GM18867 (cell line): ENCODE results near the gene ZFYVE28.
"Not testable (repeated sequence)": the region's sequence is repeated elsewhere in the genome, so short reads cannot be mapped to it uniquely, and the experiment has no call there.

Source experiments
- ATAC-seq: cut with Tn5 transposase; IDR thresholded peaks from one replicate; pipeline ENCODE4 v1.9.1; 2021; ENCODE audit warnings: mild to moderate bottlenecking, moderate library complexity; ENCODE audit not compliant: unreplicated experiment

Gene ZFYVE28

DNA sequence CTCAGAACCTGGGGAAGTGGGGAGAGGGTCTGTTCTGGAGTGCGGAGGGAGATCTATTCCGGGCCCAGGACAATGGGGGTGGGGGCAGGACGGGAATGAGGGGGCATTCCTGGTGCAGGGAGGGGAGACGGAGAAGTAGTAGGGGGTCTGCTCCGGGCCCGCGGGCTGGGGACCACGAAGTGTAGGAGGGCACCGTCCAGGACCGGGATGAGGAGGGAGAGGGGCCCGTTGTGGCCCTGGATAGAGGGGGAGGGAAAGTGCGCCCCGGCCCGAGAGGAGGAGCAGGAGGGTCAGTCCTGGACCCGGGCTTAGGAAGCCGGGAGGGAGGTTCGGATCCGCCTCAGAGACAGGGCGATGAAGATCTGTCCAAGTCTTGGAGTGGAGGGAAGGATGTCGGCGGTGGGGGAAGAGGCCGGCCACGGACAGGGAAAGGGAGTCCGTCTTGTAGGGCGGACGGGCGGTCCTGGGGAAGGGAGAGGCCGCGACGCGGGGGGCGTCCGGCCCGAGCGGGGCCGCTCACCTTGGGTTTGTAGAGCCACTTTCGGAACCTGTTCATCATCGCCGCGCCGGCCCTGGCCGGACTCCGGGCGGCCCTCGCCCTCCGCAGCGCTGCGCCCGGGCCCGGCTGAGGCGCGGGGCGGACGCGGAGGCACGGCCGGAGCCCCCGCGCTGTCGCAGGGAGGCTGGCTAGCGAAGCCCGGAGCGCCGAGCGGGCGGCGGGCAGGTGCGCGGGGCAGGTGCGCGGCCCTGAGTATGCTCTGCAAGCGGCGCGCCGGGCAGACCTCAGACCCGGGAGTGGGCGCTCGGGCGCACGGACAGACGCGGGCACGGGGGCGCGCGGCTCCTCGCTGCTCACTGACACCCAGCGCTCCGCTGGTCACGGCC is at the start of gene ZFYVE28:
ZFYVE28 (minus strand) TSS at position 881 of the 885 bp plus-strand sequence; CDS start at position 559, 322 bp downstream.
- no peak for ATAC-seq

DNA sequence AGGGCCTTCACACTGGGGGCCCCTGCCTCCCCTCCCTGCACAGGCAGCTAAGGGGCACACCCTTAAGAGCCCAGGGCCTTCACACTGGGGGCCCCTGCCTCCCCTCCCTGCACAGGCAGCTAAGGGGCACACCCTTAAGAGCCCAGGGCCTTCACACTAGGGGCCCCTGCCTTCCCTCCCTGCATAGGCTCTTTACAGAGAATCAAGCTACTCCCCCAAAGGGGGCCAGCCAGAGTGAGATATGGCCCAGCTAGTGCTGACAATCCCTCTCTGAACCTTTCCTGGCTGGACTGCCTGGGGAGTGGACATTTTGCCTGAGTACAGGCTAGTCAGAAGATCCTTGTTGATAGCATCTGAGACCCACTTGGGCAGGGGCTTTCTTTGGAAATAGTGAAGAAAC is 47.1 kb upstream of the ZFYVE28 start:
- ATAC-seq: not testable (repeated sequence)

DNA sequence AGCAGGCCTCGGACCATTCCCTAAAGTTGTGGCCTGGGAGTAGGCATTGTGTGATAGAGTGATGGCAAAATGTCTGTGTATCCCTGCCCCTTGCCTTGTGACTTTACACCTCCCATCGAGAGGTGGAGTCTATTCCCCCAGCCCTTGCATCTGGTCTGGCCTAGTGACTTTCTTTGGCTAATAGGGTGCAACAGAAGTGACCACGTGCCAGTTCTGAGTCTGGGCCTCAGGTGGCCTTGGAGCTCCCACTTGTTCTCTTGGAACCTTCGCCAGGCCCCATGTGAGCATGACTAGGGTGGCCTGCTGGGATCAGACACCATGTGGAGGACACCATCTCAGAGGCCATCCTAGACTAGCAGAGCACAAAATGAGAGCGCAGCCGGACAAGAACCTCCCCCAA is 46.6 kb upstream of the ZFYVE28 start:
- ATAC-seq: no peak

DNA sequence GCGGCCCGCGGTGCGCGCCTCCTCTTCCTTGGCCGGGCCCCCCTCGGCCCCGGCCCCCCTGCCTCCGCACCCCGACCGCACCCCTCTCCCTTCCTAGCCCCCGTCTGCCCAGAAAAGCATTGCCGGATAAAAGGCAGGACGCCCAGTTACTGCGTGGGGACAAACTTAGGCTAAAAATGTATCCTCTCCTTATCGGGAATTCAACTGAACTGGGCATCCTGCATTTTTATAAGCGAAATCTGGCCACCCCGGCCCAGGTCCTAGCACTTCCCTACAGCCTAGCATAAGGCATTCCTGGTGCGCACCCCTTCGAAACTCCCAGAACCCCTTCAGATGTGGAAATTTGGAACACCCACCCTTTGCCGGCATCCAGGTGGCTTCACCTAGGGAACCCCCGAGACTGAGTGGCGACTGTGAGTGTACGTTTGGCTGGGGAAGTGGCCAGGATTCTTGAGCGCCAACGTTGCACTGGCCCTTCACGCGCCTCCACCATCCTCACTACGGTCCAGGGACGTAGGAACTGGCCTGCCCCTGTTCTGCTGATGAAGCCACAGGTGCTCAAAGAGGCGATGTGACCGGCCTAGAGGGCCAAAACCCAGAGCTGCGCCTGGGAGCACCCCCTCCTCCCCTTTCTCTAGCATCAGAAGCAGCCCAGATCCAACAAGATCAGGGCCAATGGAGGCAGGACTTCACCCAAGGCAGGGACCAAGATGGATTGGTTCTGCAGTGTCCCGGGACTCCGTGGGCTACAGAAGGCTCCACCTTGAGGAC is 44.7 kb upstream of the ZFYVE28 start:
- no peak for ATAC-seq

DNA sequence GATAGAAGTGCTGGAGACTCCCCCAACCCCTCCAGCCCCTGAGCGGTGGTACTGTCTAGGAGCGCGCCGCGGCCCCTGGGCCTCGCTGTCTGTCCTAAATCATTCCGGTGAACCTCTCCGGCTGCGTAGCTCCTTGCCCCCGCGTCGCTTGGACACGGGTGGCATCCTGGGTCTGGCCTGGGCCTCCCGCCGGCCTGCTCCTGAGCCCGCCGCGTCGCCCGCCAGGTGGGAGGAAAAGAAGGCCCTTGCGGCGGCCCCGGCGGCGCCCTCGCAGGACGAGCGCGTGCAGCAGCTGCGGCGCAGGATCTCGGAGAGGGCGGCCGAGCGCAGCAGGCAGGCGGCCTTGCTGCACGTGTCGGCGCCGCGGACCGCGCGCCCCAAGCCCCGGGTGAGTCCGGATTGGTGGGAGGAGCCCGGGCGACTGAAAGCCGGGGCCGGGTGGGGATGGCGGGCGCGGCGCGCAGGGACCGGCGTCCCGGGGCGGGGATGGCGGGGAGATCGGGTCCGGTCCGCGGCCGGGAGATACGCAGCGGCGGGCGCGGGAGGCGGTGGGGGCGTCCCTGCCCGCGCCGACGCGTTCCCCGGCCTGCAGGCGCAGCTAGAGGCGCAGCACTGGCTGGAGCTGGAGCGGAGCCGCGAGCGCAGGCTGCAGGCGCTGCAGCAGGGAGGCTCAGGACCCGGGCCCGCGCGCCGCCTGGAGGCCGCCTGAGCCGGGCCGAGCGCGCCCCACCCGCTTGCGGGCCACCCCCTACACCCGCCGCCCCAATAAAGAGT is 44.0 kb upstream of the ZFYVE28 start:
- peak; percentile 84 for ATAC-seq

DNA sequence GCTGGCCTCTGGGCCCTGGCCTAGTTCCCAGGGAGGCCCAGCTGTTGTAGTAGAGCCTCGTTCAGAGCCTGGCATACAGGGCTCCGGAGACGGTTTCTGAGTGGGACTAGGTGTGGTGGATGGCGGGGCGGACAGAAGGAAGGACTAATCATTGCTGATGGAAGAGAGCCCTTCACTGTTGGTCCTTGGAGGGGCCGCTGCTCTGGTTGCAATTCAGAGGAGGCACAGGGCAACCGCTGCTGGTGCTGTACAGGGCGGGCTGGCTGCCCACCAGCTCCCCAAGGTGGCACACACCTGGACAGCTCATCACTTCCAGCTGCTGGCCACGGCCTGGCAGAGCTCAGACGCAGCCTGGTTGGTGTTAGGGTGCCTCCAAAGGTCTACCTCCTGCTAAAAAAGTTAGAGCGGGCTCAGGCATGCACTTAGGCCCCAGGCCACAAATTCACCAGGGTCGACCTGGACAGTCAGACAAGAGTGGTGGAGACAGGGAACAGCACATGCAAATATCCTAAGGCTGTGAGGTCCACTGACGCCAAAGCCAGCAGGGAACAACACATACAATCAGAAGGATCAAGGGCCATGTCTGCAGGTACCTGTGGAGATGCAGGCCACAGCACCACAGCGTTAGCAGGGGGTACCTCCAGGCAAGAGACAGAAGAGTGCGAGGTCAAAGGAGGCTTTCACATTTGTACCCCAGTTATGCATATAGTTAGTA is 43.0 kb upstream of the ZFYVE28 start:
- no peak for ATAC-seq

DNA sequence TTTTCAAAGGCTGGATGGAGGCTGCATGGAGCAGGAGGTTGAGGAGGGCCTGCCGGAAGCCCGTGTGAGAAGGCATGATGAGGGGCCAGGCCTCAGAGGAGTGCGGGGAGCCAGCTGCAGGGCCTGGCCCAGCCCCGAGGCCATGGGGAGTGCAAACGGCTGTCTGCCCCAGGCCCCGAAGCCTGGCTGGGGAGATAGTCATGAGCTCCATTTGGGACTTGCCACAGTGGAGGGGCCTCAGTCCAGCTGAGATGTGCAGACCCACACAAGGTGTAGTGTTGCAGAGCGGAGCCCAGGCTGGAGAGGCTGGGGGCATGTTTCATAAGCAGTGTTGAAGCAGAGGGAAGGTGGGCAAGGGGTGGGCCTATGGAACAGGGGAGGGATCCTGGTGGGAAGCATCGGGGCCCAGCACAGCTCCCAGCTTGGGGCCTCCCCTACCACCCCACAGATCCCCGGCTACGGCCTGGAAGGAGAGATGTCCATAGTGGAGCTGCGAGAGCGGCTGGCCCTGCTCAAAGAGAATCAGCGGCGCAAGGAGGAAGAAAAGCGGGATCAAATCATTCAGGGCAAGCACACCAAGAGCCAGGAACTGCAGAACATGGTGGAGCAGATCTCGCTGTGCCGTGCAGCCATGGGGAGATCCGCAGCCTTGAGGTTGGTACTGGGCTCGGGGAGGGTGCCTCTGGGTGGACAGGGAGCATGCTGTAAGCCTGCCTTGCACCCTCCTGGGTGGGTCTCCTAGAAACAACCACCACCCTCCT is 41.3 kb upstream of the ZFYVE28 start:
- ATAC-seq: no peak

DNA sequence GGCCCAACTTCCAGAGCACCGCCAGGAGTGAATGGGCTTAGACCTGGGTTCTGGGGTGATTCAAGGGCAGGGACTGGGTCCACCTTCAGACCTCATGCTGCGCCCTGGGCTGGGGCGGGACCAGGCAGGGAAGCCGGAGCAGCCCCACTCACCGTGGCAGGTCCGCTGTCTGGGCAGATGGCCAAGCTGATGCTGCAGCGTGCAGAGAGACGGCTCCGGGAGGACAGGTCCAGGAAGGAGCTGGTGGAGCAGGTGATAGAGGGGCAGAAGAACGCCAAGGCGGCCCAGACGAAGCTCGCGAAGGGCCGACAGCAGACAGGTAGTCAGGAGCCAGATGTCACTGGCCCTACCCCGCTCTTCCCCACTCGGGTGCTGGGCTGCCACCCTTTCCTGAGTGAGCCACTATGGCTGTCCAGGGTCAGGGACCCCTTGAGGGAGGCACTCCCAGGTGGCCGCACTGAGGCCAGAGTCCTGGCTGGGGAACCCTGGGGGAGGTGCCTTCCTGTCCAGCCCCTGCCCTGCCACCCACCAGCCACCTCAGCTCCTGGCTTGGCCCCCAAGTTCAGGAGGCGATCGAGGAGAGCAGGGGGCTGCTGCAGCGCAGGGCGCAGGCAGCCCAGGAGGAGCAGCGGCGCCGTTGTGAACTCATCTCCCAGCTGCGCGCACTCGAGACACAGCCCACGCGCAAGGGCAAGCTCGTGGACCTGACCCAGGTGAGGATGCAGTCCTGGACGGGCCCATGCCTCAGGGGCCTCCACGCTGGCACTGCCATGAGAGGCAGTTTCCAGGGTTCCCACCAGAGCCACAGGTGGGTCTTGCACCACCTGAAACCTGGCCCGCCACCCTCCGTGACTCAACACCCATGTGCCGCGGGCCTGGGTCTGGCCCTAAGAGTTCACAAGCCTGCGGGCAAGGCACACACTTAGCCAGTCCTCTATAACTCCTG is 40.4 kb upstream of the ZFYVE28 start:
- ATAC-seq: no peak

DNA sequence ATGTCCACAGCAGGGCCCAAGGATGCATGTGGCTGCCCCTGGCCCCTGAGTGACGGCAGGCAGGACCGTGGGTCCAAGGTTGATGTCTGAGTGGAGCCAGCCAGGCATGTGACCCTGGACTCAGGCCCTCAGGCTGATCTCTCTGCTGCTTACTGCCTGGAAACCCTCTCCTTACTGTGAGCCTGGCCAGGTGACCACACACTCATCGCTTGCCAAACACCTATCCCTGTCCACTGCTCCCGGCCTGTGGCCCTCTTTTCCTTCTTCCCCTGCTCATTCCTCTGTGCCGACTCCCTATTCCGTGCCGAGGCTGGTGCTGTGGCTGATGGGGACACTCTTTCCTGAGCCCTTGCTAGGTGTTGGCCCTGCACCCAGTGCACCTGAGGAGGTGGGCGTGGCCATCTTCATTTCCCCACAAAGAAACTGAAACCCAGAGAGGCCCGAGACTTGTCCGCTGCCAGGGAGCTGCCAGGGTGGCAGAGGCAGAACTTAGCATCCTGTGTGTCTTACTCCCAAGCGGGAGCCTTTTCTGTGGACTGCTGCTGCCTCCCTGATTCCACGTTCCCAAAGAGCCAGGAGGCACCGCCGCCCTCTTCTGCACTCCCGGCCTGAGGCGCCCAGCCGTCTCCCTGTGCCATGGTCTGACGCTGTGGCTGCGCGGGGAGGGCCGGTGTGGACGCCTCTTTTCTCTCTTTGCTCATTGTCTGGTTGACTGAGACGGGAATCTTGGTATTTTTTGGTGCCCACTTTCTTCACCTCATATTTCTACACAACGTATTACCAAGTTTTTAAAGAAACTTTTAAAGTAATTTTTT is 39.2 kb upstream of the ZFYVE28 start:
- no peak for ATAC-seq

DNA sequence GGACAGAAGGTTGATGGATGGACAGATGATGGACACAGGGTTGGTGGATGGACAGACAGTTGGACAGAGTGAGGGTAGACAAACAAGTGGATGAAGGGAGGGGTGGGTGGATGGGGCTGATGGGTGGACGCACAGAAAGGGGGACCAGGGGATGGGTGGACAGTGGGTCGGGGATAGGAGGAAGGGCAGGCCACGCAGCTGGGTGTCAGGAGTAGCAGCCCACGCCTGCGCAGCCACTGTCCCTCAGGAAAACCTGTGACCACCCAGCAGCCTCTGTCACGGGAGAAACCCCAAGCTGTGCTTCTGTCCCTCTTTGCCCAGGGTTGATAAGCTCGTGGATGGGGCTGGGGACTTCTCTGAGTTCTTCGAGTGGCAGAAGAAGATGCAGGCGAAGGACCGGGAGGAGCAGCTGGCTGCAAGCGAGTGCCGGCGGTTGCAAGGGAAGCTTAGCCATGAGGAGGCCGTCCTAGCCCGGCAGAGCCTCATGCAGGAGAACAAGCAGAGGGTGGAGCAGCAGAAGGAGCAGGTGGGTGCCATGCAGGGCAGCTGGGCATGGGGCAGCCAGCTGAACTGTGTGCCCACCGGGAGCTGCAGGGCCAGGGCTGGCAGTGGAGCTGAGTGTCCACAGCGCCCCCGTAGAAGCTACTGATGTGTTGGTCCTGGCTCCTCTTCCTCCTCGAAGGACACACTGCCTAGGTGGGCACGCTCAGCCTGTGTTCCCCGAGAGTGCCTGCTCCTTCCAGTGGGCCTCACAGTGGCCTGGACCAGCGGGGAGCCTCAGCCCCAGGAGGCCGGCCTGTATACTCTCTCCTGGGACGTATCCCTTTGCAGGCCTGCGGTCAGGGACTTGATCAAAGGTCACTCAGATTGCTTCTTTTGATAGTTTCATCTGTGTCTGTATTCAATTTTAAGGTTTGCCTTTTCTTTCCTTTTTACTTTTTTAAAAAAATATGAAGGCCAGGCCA is 33.7 kb upstream of the ZFYVE28 start:
- no peak for ATAC-seq

DNA sequence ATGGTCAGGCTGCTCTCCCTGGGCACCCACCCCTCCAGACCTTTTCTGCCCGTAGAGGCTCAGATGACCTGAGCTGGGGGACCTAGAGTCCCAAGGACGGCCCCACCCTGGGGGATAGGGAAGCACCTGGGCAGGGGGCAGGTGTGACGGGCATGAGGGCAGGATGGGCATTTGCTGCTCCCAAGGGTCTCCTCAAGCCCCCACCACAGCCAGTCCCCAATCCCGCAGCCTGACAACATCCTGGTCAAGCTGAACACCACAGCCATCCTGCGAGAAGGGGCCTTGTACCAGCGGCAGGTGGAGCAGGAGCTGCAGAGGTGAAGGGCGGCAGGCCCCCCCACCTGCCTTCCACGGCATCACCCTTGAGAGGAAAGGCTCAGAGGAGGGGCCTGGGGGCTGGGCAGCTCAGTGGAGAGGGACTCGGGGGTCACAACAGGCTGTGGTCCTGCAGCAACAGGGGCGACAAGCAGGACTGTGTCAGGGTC is 32.6 kb upstream of the ZFYVE28 start:
- no peak for ATAC-seq

DNA sequence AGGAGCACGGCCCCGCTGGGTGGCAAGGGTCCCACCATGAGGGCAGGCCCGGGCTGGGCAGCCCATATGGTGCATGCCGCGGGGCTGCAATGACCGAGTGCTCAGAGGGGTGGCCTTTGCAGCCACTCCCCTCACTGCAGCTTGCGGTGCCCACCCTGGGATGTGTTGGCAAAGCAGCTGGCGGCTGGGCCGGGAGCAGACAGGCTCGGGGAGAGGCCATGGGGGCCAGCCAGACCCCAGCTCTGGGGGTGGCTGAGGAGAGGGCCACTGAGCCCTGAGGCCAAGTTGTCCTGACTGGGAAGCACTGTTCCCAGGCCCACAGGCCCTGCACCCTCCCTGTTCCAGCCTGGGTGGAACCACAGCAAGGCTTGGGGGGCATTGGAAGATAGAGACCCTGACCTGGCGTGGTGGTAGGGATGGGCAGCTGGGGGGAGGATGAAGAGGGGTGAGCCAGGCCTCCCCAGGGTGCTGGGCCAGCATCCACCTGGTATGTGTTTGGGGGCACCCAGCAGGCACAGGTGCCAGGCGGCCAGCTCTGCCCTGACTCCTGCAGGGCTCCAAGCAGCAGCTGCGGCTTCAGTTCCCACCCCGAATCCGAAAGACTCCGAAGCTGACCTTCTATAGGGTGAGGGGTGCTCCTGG is 32.1 kb upstream of the ZFYVE28 start:
- no peak for ATAC-seq

DNA sequence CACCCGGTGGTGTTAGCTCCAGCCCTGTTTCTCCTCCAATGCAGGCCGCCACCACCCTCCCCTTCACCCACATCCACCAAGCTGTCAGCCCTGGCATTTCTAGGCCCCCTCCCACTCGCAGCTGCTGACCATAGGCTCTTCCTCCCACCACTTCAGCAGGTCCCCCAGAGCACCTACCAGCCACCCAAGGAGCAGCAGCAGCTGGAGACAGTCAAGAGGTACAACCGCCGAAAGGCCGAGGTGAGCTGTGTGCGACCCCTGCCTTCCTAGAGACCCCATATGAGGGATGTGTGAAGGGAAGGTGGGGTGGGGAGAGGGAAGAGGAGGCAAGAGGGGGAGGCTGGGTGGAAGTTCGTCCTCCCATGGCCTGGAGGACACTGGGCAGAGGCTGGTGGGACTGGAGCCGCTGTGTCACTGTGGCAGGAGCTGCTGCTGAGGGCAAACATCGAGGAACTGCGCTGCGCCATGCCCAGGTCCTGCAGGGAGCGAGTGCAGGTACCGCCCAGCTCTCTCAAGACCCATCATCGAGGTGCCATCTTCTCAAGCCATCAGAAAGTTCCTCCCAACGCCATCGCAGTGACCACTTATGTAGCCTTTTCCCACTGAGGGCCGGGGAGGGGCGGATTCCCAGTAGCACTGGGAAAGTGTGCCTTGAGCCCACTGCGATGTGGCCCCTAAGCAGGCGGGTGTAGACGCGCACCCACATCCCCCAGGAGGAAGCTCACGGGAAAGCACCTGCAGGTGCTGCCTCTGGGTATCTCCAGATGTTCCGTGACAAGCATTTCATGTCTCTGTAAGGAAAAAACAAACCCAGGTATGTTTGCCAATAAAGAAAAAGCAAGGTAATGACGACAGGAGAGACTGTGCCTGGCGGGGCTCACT is 31.3 kb upstream of the ZFYVE28 start:
- ATAC-seq: no peak

DNA sequence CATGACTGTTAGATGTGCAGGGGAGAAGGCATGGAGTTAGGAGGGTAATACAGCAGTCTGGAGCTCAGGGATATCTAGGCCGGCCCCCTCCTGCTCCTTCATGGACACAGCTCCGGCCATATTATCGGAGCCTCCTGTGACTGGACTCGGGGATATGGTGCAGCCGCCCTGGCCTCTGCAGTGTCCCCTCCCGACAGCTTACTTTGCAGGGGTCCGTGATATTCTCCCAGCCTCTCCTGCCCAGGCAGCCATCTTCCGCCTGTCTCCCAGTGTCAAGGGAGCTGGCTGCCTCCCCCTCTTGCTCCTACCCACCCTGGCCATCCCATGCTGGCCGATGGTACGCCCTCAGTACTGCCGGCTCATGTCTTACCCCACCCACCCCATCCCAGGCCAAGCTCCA is 30.6 kb upstream of the ZFYVE28 start:
- ATAC-seq: no peak

DNA sequence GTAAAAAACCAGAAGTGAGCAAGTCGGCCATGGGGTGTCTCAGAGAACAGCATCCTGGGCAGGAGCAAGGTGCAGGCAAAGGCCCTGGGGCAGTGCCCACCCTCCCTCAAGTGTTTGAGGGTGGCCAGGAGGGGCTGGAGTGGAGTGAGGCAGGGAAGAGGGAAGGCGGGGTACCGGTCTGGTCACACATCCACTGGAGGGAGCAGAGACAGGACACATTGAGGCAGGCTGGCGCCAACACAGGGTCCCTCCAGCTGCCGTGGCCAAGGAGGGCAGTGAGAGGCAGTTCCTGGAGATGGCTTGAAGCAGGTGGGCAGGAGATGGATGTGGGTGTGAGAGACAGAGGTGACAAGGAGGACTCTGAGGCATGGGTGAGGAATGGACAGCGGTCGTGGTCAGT is 30.1 kb upstream of the ZFYVE28 start:
- ATAC-seq: no peak
